Stimulated activated CD4-positive, alpha-beta T cell treated with anti-CD3 and anti-CD28 coated beads, Interleukin-1b, Interleukin-23, amount 100 ng/mL, for 24 hours (primary cell): ENCODE results near the gene UMODL1.
A peak's percentile ranks its signal among the peaks of the same experiment; 100 is the strongest.
"Not testable (repeated sequence)": the region's sequence is repeated elsewhere in the genome, so short reads cannot be mapped to it uniquely, and the experiment has no call there.

Experiments used
- DNase-seq, 4 experiments: peaks; one replicate each; pipeline ENCODE4 v3.0.0-alpha.2; 2020; ENCODE audit warnings: low read depth in 4 of 4, low spot score in 1 of 4

Gene UMODL1

GRCh38 chr21:42111811-42112210 is 40.7 kb downstream of the UMODL1 start:
- no peak for DNase-seq

- DNase-seq: no peak
These were observed 41.1 kb downstream of the UMODL1 start for GRCh38 chr21:42112238-42112637.

DNA sequence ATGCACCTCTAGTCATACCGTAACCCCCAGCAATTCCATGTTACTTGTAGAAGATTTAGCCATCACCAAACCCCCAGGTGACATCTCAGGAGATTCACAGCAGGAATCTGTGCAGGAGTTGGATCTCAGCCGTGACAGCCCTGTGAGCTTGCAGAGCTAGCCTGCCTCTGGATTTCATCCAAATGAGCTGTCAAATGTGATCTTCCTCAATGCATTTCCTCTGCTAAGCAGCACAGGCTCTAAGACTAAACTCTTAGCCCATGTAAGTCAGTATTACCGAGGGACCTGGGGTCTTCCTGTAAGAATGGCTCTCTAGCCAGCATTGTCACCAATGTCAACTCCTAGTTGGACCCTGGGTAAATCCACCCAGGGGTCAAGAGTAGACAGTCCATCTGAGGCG is 41.7 kb downstream of the UMODL1 start:
- DNase-seq: no peak

- DNase-seq: no peak
These were observed 42.9 kb downstream of the UMODL1 start for GRCh38 chr21:42113926-42114409.

DNA sequence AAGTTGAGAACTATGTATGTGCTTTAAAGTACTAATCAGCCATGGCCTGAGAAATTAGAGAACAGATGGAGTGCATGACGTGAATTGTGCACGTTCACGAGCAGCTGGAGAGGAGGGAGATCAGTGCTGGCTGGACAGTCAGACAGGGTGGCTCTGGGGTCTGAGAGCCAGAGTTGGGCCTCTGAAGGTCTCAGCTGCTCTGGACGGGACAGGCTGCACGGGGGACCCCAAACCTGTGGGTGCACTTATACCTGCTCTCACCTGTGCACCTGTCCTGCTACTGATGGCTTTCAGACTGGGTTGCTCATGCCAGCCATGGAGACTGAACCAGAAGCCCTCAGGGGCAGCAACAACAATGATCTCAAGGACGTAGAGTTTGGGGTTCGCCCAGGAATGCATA is 43.5 kb downstream of the UMODL1 start:
- no peak for DNase-seq

DNA sequence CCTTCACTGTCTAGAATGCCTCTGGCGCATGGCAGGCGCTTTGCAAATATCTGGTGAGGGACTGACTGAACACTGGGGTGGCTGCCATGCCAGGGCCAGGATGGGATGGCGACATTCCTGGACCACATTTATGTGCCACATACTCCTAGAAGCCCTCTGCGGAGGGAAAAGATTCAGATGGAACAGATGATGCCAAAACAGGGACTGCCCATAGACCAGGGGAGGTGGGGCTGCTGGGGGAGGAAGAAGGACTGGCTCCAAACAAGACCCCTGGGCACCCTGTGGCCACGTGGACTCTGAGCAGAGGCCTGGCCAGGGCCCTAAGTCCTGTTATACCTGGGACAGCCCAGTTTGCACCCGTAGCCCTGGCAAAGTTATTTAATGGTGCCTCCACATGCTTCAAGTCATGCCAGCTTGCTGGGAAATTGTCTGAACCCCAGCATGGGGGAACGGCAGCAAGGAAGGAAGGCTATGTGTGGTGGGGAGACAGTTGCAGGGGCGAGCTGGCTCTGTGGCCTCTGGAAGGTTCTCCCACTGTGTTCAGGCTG is 44.1 kb downstream of the UMODL1 start:
- DNase-seq: no peak

DNA sequence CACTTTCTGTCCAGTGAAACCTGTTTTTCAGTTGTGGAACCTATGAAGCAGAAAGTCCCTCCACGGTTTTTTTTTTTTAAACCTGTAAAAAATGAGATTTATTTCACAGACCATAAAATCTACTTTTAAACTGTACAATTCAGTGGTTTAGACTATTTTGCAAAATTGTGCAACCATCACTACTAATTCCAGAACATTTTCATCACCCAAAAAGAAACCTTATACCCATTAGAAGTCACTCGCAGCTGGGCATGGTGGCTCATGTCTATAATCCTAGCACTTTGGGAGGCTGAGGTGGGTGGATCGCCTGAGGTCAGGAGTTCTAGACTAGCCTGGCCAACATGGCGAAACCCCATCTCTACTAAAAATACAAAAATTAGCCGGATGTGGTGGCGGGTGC is 45.4 kb downstream of the UMODL1 start:
- DNase-seq: not testable (repeated sequence)

DNA sequence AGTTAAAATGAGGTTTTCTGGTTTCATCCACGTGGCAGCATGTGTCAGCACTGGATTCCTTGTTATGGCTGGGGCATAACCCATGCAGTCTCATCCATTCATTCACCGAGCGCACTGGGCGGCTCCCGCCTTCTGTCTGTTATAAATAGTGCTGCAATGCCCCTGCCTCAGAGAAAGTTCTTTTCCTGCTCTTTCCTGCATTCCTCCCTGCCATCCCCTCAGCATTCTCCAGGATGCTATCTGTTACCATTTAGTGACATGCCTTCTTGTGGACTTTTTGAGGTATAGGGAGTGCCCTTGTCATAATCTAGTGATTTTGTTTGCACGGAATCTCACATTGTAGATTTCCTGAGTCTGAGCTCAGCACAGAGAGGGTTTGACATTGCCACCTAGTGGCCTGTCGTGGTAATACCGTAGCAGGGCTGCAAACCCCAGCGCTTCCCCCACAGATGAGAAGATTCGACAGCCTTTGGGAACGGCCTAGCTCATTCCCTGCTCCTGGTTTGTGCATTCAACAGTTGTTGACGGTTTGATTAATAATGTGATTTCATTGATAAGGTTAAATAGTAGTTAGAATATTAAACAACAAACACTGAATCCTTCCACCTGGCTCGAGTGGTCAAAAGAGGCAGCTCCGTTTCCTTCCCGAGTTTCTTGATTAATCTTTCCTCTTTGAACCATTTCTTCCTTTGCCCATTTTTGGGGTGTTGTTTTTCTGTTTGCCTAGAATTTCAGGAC is 46.3 kb downstream of the UMODL1 start:
- DNase-seq: peak; percentile 62 to 69 (median 66)

DNA sequence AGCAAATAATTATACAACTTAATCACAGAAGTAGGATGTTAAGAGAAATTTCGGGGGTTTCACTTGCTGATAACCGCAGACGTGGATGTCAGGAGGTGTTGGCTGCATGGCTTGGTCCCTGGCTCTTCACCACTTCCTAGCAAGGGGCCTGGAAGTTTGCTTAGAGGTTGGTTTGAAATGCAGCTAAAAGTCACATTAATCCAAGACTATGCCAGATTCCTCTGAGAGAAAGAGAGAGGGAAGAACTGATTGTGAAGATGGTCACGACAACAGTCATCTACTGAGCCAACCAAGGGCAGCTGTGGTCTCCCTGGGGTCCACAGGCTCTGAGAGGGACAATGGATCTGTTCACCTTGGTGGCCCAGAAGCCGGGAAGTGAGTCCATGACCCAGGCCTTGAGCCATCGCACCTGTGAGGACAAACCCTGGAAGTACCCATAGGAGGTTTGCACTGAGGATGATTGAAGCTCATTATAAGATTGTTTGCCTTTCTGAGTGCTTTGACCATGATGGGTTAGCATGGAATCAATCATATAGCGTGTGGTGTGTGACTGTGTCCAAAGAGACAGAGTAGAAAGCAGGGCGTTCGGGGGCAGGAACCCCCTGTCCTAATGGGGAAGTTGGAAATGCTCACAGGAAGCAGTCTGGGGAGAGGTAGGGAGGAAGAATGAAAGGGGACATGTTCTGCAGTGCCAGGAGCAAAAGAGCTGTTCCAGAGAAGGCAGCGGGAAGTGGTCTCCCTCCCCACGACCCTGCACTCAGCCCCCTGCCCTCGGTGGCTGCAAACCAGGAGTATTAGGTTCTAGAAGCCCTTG is 47.1 kb downstream of the UMODL1 start:
- no peak for DNase-seq

DNA sequence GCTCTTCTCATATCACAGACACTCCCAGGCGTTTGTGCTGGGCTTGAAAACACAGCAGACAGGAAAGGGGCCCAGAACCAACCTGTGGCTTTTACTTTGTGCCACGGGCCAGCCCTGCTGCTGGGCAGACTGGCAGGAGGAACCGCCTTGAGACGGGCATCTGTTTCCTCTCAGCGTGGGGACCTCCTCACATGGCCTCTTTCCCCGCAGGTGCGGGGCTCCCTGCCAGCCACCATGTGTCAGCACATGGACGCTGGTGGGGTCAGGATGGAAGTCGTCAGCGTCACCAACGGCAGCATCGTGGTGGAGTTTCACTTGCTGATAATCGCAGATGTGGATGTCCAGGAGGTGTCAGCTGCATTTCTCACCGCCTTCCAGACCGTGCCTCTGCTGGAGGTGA is 47.8 kb downstream of the UMODL1 start:
- DNase-seq: no peak

GRCh38 chr21:42120101-42120902 is 49.2 kb downstream of the UMODL1 start:
- DNase-seq: no peak

DNA sequence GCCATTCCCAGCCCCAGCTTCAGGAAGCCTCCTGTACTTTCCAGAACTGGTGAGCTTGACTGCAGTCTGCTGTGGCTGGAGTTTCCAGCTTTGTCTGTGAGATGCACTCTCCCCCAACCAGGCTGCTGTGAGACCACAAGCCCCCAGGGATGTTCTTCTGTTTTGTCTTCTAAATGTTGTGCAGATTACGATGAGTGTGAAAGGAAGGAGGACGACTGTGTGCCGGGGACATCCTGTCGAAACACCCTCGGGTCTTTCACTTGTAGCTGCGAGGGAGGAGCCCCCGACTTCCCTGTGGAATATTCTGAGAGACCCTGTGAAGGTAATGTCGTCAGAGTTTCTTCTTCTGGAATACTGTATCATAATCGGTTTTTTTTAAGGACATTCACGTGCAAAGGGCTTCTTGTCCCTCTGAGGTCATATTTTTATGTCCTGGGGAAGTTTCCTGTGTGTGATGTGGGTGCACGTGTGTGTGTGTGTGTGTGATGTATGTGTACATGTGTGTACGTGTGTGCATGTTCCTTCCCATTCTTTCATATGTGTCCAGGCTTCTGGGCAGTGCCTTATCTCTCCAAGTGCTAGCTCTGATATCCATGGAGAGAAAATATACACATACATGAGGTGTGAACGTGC is 49.9 kb downstream of the UMODL1 start:
- DNase-seq: no peak

GRCh38 chr21:42121794-42122193 is 50.7 kb downstream of the UMODL1 start:
- DNase-seq: no peak

DNA sequence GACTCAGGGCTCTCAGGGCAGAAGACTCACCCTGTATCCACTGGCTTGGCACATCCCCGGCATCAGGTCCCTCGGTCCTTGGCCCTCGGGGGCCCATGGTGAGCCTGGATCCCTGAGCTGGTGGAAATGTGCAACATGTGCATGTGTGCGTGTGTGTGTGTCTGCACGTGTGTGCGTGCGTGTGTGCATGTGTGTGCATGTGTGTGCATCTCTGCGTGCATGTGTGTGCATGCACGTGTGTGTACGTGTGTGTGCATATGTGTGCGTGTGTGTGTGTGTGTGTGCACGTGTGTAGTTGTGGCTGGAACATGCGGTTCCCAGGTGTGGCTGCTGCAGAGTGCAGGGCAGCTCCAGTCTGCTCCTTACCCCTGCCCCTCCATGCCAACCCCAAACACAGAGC is 51.3 kb downstream of the UMODL1 start:
- DNase-seq: no peak

DNA sequence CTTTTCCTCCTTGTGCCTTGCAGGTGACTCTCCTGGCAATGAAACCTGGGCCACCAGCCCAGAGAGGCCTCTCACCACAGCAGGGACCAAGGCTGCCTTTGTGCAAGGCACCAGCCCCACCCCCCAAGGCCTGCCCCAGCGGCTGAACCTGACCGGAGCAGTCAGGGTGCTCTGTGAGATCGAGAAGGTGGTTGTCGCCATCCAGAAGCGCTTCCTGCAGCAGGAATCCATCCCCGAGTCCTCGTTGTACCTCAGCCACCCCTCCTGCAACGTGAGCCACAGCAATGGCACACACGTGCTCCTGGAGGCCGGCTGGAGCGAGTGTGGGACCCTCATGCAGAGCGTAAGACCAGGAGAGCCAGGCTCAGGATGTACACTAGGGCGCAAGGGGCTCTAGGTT is 51.7 kb downstream of the UMODL1 start:
- no peak for DNase-seq

DNA sequence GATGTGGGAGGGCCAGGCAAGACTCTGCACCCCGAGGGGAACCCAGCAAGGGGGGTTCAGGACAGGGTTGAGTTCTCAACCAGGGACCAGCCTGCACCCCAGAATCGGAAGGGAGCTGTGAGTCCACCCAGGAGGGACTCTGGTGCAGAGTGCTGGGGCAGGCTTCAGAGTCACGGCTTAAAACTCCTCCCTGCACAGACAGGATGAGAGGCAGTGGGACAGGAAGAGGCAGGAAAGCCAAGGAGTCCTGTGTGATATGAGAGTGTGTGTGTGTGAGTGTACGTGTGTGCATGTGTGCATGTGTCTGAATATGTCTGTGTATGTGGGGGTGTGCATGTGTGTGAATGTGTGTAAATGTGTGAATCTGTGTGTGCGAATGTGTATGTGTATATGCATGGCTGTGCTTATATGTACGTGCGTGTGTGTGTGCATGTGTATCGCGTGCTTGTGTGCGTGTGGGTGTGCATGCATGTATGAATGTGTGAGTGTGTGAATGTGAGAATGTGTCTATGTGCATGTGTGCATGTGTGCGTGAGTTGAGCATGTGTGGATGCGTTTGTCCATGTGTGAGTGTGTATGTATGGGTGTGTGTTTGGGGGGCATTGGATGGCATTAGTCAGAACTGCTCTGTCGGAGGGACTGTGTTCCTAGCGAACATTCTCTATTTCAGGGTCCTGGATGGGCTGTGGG is 52.2 kb downstream of the UMODL1 start:
- no peak for DNase-seq

GRCh38 chr21:42124081-42124480 is 53.0 kb downstream of the UMODL1 start:
- no peak for DNase-seq

DNA sequence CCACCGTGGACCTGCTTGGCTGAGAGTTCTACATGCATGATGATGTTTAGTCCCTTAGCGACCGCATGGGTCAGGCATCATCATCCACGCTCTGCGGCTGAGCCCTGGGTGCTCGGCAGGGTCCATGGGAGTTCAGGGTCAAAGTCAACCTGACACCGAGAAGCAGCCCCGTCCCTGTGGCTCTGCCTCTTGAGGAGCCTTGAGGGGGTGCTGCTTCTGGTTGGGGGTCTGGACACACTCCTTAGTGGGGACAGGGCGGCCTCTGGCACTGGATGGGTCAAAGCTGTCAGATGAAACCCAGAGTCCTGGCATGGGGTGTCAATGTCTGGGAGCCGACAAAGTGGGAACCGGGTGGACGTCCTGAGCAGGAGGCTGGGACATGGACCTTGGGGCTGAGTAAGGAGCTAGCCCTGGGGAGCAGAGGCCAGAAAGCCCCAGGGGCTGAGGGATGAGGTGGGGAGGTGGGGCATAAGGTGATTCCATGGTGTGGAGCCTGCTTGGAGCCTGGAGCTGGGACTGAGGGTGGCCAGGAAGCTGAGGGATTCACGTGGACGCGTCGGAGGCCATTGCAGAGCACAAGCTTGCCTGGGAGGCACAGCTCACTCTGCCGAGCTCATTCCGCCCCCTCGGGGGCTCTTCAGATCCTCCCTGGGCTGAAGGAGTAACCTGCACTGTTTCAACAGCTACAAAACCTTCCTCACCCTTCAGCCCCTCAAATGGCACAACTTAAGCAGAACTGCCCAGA is 53.9 kb downstream of the UMODL1 start:
- no peak for DNase-seq
